H1 (cell line): ENCODE data around the gene A3GALT2. TPM values are rescaled to one million over a fixed set of nuclear protein-coding genes. Genes with fewer than 3 reads are reported as not detected.

Experiments used
- CTCF ChIA-PET: fragments of 300-600 bp; sonication (Branson Sonifier 250); formaldehyde crosslinking; loops from one replicate; lab custom pipeline; 2021; ENCODE audit not compliant: partially characterized antibody; lab: Charles Lee
- POLR2A ChIA-PET: fragments of 300-600 bp; sonication (Branson Sonifier 250); formaldehyde crosslinking; loops from one replicate; lab custom pipeline; 2021; ENCODE audit warnings: inconsistent platforms; ENCODE audit not compliant: partially characterized antibody; lab: Charles Lee
- DNase-seq, 2 experiments: peaks; one replicate each; pipeline versions ENCODE4 v3.0.0 to v3.0.0-alpha.2; 2010 to 2022; ENCODE audit warnings: low spot score in 2 of 2, low read depth in 1 of 2, mixed read lengths in 1 of 2
- FAIRE-seq: peaks from 2 replicates; lab custom pipeline; 2011; peaks lifted over from hg19 to GRCh38; lab: Jason Lieb, UNC
- H2AFZ ChIP-seq: 2 replicates; pipeline ENCODE4 v1.8.1; 2012; ENCODE audit warnings: low read length, inconsistent platforms
- H2AK5ac ChIP-seq: 2 replicates; pipeline ENCODE4 v1.6.1; 2013; ENCODE audit warnings: low read depth, low read length
- H2BK120ac ChIP-seq: replicated peaks from 2 replicates; pipeline ENCODE3; 2013; ENCODE audit warnings: low read depth, low read length, inconsistent platforms
- H2BK12ac ChIP-seq: 2 replicates; pipeline ENCODE4 v1.6.1; 2013; ENCODE audit warnings: low read depth, low read length
- H2BK15ac ChIP-seq: 2 replicates; pipeline ENCODE4 v1.6.1; 2013; ENCODE audit warnings: low read length
- H2BK20ac ChIP-seq: 2 replicates; pipeline ENCODE4 v1.6.1; 2013; ENCODE audit warnings: low read length
- H2BK5ac ChIP-seq: 2 replicates; pipeline ENCODE4 v1.6.1; 2013; ENCODE audit warnings: low read depth, low read length
- H3K14ac ChIP-seq: 2 replicates; pipeline ENCODE4 v1.6.1; 2013; ENCODE audit warnings: inconsistent platforms; ENCODE audit not compliant: insufficient read length
- H3K18ac ChIP-seq: 2 replicates; pipeline ENCODE4 v1.6.1; 2013; ENCODE audit warnings: low read length; ENCODE audit errors: extremely low read depth
- H3K23ac ChIP-seq: 2 replicates; pipeline ENCODE4 v1.6.1; 2013; ENCODE audit warnings: inconsistent platforms; ENCODE audit not compliant: insufficient read length
- H3K23me2 ChIP-seq: 2 replicates; pipeline ENCODE4 v1.6.1; 2013; ENCODE audit warnings: low read depth, low read length
- H3K27ac ChIP-seq: 2 replicates; pipeline ENCODE4 v1.6.1; 2011; ENCODE audit warnings: low read depth, low read length, inconsistent platforms
- H3K27me3 ChIP-seq, 4 experiments: replicated peaks in 1 of 4; 1 replicate in 1 of 4; 2 replicates in 3 of 4; pipeline versions ENCODE4 v1.6.1 to v1.8.1; 2011 to 2013; ENCODE audit warnings: low read length in 3 of 4, mild to moderate bottlenecking in 3 of 4, inconsistent platforms in 2 of 4, mixed read lengths in 2 of 4, moderate library complexity in 1 of 4; ENCODE audit not compliant: control insufficient read depth in 3 of 4, insufficient read depth in 3 of 4; ENCODE audit errors: extremely low read depth in 1 of 4
- H3K36me3 ChIP-seq, 4 experiments: 2 replicates each; pipeline versions ENCODE4 v1.6.1 to v1.8.1; 2011 to 2013; ENCODE audit warnings: mild to moderate bottlenecking in 4 of 4, low read length in 3 of 4, moderate library complexity in 2 of 4, control low read depth in 1 of 4, inconsistent platforms in 1 of 4; ENCODE audit not compliant: insufficient read depth in 4 of 4, control insufficient read depth in 2 of 4
- H3K4ac ChIP-seq: replicated peaks from 2 replicates; pipeline ENCODE3; 2013; ENCODE audit warnings: low read length, low read depth, mixed read lengths, inconsistent platforms; ENCODE audit not compliant: insufficient read length
- H3K4me1 ChIP-seq, 4 experiments: replicated peaks in 1 of 4; 1 replicate in 1 of 4; 2 replicates in 3 of 4; pipeline versions ENCODE4 v1.6.1 to v1.8.1; 2011 to 2013; ENCODE audit warnings: low read length in 3 of 4, inconsistent platforms in 2 of 4, mixed read lengths in 1 of 4; ENCODE audit not compliant: insufficient read depth in 4 of 4, control insufficient read depth in 3 of 4
- H3K4me2 ChIP-seq, 2 experiments: 2 replicates each; pipeline versions ENCODE4 v1.6.1 to v1.8.1; 2011 to 2013; ENCODE audit warnings: low read depth in 2 of 2, low read length in 2 of 2, control low read depth in 1 of 2, inconsistent platforms in 1 of 2, mild to moderate bottlenecking in 1 of 2; ENCODE audit not compliant: insufficient read depth in 1 of 2
- H3K4me3 ChIP-seq, 4 experiments: fragments of 200-600, 300-600 bp in 1 of 4; sonication (generic), shearing (Covaris generic), sonication (Bioruptor Twin) in 1 of 4; 2 replicates each; pipeline versions ENCODE4 v1.5.1 to v1.8.1; 2011 to 2016; ENCODE audit warnings: low read length in 4 of 4, low read depth in 3 of 4, control low read depth in 2 of 4, inconsistent platforms in 2 of 4, mild to moderate bottlenecking in 2 of 4, mixed read lengths in 1 of 4, moderate library complexity in 1 of 4; ENCODE audit not compliant: insufficient read depth in 2 of 4; ENCODE audit errors: extremely low read depth in 1 of 4
- H3K56ac ChIP-seq: replicated peaks from 2 replicates; pipeline ENCODE3; 2013; ENCODE audit warnings: low read depth, mild to moderate bottlenecking, mixed read lengths, low read length, inconsistent platforms; ENCODE audit not compliant: insufficient read length
- H3K79me1 ChIP-seq: 2 replicates; pipeline ENCODE4 v1.6.1; 2013; ENCODE audit warnings: low read depth, low read length, control low read depth
- H3K79me2 ChIP-seq, 2 experiments: 2 replicates each; pipeline versions ENCODE4 v1.6.1 to v1.8.1; 2012 to 2013; ENCODE audit warnings: low read length in 2 of 2, mild to moderate bottlenecking in 2 of 2, inconsistent platforms in 1 of 2; ENCODE audit not compliant: insufficient read depth in 2 of 2, control insufficient read depth in 1 of 2
- H3K9ac ChIP-seq, 4 experiments: replicated peaks in 1 of 4; 1 replicate in 1 of 4; 2 replicates in 3 of 4; pipeline versions ENCODE4 v1.6.1 to v1.8.1; 2011 to 2013; ENCODE audit warnings: low read depth in 3 of 4, low read length in 3 of 4, control low read depth in 2 of 4, mild to moderate bottlenecking in 2 of 4, moderate library complexity in 2 of 4, inconsistent platforms in 1 of 4; ENCODE audit errors: extremely low read depth in 1 of 4
- H3K9me3 ChIP-seq, 2 experiments: 2 replicates each; pipeline versions ENCODE4 v1.6.1 to v1.8.1; 2012 to 2013; ENCODE audit warnings: mild to moderate bottlenecking in 2 of 2, moderate library complexity in 2 of 2, control low read depth in 1 of 2, inconsistent platforms in 1 of 2, low read depth in 1 of 2, low read length in 1 of 2, mixed read lengths in 1 of 2; ENCODE audit not compliant: insufficient read depth in 2 of 2
- H4K20me1 ChIP-seq, 2 experiments: replicated peaks in 1 of 2; 2 replicates each; pipeline versions ENCODE3 to v1.8.1; 2011 to 2013; ENCODE audit warnings: inconsistent platforms in 2 of 2, low read length in 2 of 2, mild to moderate bottlenecking in 1 of 2; ENCODE audit not compliant: insufficient read depth in 2 of 2, control insufficient read depth in 1 of 2
- H4K5ac ChIP-seq: 2 replicates; pipeline ENCODE4 v1.6.1; 2013; ENCODE audit warnings: low read length, low read depth, mixed read lengths, inconsistent platforms; ENCODE audit not compliant: insufficient read length
- H4K8ac ChIP-seq: 2 replicates; pipeline ENCODE4 v1.8.0; 2013; ENCODE audit warnings: mild to moderate bottlenecking, moderate library complexity, low read length, inconsistent platforms; ENCODE audit not compliant: insufficient read depth; ENCODE audit errors: extremely low read depth
- H4K91ac ChIP-seq: replicated peaks from 2 replicates; pipeline ENCODE3; 2013; ENCODE audit warnings: low read length, mixed read lengths, inconsistent platforms; ENCODE audit not compliant: insufficient read length
- BACH1 ChIP-seq: IDR thresholded peaks from 2 replicates; pipeline ENCODE4 v1.6.1; 2012; ENCODE audit warnings: low read length, improper control_type of control experiment
- BRCA1 ChIP-seq: IDR thresholded peaks from 2 replicates; pipeline ENCODE4 v1.6.1; 2012; ENCODE audit warnings: low read depth, low read length, improper control_type of control experiment
- CEBPB ChIP-seq: IDR thresholded peaks from 2 replicates; pipeline ENCODE4 v1.6.1; 2012; ENCODE audit warnings: low read depth, low read length
- CREB1 ChIP-seq: IDR thresholded peaks from 2 replicates; pipeline ENCODE4 v1.6.1; 2012; ENCODE audit warnings: inconsistent platforms
- GABPA ChIP-seq: IDR thresholded peaks from 2 replicates; pipeline ENCODE4 v1.6.1; 2011; ENCODE audit warnings: mild to moderate bottlenecking, low read length, moderate library complexity, borderline replicate concordance; ENCODE audit not compliant: insufficient read depth
- JUN ChIP-seq: IDR thresholded peaks from 2 replicates; pipeline ENCODE4 v1.6.1; 2011; ENCODE audit warnings: low read depth, mild to moderate bottlenecking, improper control_type of control experiment, low read length
- NANOG ChIP-seq: IDR thresholded peaks from 2 replicates; pipeline ENCODE4 v1.6.1; 2011; ENCODE audit warnings: low read length, low read depth, mild to moderate bottlenecking, inconsistent platforms; ENCODE audit not compliant: insufficient read depth, poor library complexity, severe bottlenecking
- POLR2AphosphoS5 ChIP-seq: IDR thresholded peaks from 2 replicates; pipeline ENCODE4 v1.6.1; 2011; ENCODE audit warnings: low read depth, low read length
- SAP30 ChIP-seq: fragments of 300-600 bp; sonication (generic); IDR thresholded peaks from 2 replicates; pipeline ENCODE4 v1.7.1; 2012; ENCODE audit warnings: low read length, moderate library complexity, mild to moderate bottlenecking, inconsistent platforms; ENCODE audit not compliant: insufficient read depth, insufficient replicate concordance
- SIN3A ChIP-seq, 2 experiments: IDR thresholded peaks in 1 of 2; conservative IDR thresholded peaks in 1 of 2; 2 replicates each; pipeline ENCODE4 v1.6.1; 2011 to 2012; ENCODE audit warnings: low read length in 2 of 2, improper control_type of control experiment in 1 of 2, low read depth in 1 of 2, mild to moderate bottlenecking in 1 of 2
- SIX5 ChIP-seq: IDR thresholded peaks from 2 replicates; pipeline ENCODE4 v1.6.1; 2011; ENCODE audit warnings: mild to moderate bottlenecking, low read depth, low read length
- TBP ChIP-seq: IDR thresholded peaks from 2 replicates; pipeline ENCODE4 v1.6.1; 2011; ENCODE audit warnings: low read depth, low read length, improper control_type of control experiment
- TEAD4 ChIP-seq: IDR thresholded peaks from 2 replicates; pipeline ENCODE4 v1.6.1; 2012; ENCODE audit warnings: low read depth, low read length, inconsistent platforms, mixed read lengths
- YY1 ChIP-seq: IDR thresholded peaks from 2 replicates; pipeline ENCODE4 v1.6.1; 2011; ENCODE audit warnings: low read depth, mild to moderate bottlenecking, low read length
- WGBS, 2 experiments: shearing (Covaris generic) in 1 of 2; methylation state at CpG; one replicate each; pipeline versions ENCODE4 v1.1.6 to v1.1.7; 2013 to 2015; ENCODE audit warnings: low lambda C conversion rate in 2 of 2, mixed read lengths in 2 of 2, inconsistent platforms in 1 of 2, low coverage in 1 of 2, missing lambda C conversion rate in 1 of 2; ENCODE audit not compliant: insufficient replicate concordance in 2 of 2, insufficient coverage in 1 of 2, insufficient read length in 1 of 2; ENCODE audit errors: extremely low coverage in 1 of 2, missing lambda C conversion rate in 1 of 2; 5-methylcytosine and 5-hydroxymethylcytosine counted together
- polyA plus RNA-seq, 7 experiments: library from polyadenylated mRNA; depleted of rRNA in 3 of 7; stranded (reverse) in 5 of 7; unstranded in 2 of 7; fragments of >200 nt in 5 of 7; fragments of 200-250 nt in 2 of 7; gene quantifications; 1 replicate in 5 of 7; 2 replicates in 1 of 7; 4 replicates in 1 of 7; pipeline versions ENCODE4 v1.2.1 to v1.2.3, GENCODE V29; 2011 to 2013; ENCODE audit warnings: missing spikeins in 2 of 7, mixed read lengths in 2 of 7
- total RNA-seq: library from RNA; stranded (reverse); fragmentation: NEBNext Ultra II Directional; extraction: Animal tissue kit (Norgen Biotek cat#: 25700); gene quantifications from 2 replicates; pipeline ENCODE4 v1.2.1, GENCODE V29; 2021
- TF ChIP-seq, protein P1 (sequence below): IDR thresholded peaks from 2 replicates; pipeline ENCODE4 v1.6.1; 2011; ENCODE audit warnings: low read depth, mild to moderate bottlenecking, low read length; ENCODE audit not compliant: insufficient read depth

The A3GALT2 gene
- total and polyA plus RNA-seq, 2 of the 8 experiments (the other 6 are each of a cell fraction or from before 2014, with no cell fraction given), result not detected

GRCh38 chr1:33296824-33297223 is 24.1 kb downstream of the A3GALT2 start:
- Histone ChIP-seq H3K18ac (no peak overlapping the region), H2AK5ac (no peak overlapping the region), H2AFZ (no peak overlapping the region), H2BK120ac (no peak overlapping the region), H2BK15ac (no peak overlapping the region), H3K23ac (no peak overlapping the region), H3K4ac (no peak overlapping the region), H2BK20ac (no peak overlapping the region), H3K79me2 (no peaks in the 10 kb centered on the region), H3K4me2 (no peak overlapping the region), H3K36me3 (peaks cover 0 to 12% (median 6%) of the 10 kb centered on the region in 4 experiments; a peak in 6 of 8 replicates), H3K14ac (no peak overlapping the region), H3K9me3 (no peaks in the 10 kb centered on the region), H4K8ac (no peak overlapping the region), H3K79me1 (0 out of 2 replicates have a peak, but pooled peaks cover 3% of the 10 kb centered on the region), H2BK5ac (no peak overlapping the region), H4K5ac (no peak overlapping the region), H3K4me1 (peaks cover 0 to 8% (median 0%) of the 10 kb centered on the region in 4 experiments; a peak in 3 of 7 replicates), H3K9ac (no peak overlapping the region), H3K23me2 (no peaks in the 10 kb centered on the region), H4K20me1 (peaks cover 2 to 8% of the 10 kb centered on the region in 2 experiments), H3K4me3 (no peak overlapping the region), H3K27me3 (no peaks in the 10 kb centered on the region), H3K56ac (no peak overlapping the region), H2BK12ac (no peak overlapping the region), H3K27ac (no peak overlapping the region), H4K91ac (no peak overlapping the region)
- FAIRE-seq, result no peak
- no peak for DNase-seq
- ChIA-PET POLR2A (no interaction called here), CTCF (interaction anchor here (0.5 to 7.8 kb wide), 34 partner anchors 8 to 897 kb away, joined by 3 to 180 read pairs (median 10); partner anchors contain the start of genes A3GALT2 and ZSCAN20)
- WGBS, 2 experiments, result 83% methylated on average over 4 of the region's 4 CpGs; no CpG with 5 or more reads in 1 of the 2 experiments
- no peak for TF ChIP-seq NANOG
- TF ChIP-seq CEBPB, result no peak
- no peak for TF ChIP-seq SIX5
- no peak for TF ChIP-seq POLR2AphosphoS5
- TF ChIP-seq TEAD4, result no peak
- no peak for TF ChIP-seq SIN3A (conservative IDR thresholded peaks at IDR 0.05 in 1 of 2, IDR thresholded peaks at IDR 0.05 in 1 of 2; ENCODE audit: low read depth in 1 of 2, low read length in 2 of 2)
- no peak for TF ChIP-seq SAP30
- no peak for TF ChIP-seq BACH1
- TF ChIP-seq BRCA1, result no peak
- no peak for TF ChIP-seq CREB1
- TF ChIP-seq GABPA, result no peak
- TF ChIP-seq, protein P1, sequence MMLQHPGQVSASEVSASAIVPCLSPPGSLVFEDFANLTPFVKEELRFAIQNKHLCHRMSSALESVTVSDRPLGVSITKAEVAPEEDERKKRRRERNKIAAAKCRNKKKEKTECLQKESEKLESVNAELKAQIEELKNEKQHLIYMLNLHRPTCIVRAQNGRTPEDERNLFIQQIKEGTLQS, result no peak
- TF ChIP-seq YY1, result no peak
- TF ChIP-seq JUN, result no peak
- TF ChIP-seq TBP, result no peak
